Measurements from ENCODE around the gene UPF3A.
"Not testable (repeated sequence)": the region's sequence is repeated elsewhere in the genome, so short reads cannot be mapped to it uniquely, and the experiment has no call there.

UPF3A gene

DNA sequence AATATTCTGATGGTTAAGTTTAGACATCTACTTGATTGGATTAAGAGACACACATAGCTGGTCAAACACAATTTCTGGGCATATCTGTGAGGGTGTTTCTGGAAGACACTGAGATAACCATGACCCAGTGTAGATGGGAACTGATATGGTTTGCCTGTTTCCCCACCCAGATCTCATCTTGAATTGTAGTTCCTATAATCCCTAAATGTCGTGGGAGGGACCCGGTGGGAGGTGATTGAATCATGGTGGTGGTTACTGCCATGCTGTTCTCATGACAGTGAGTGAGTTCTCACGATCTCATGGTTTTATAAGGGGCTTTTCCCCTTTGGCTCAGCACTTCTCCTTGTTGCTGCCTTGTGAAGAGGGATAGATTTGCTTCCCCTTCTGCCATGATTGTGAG, 65.9 kb downstream of the UPF3A start:
- H3K9me3 ChIP-seq; H3K36me3 ChIP-seq (replicated peaks); H3K27me3 ChIP-seq (ENCODE audit: low read depth); H3K4me1 ChIP-seq; H3K4me3 ChIP-seq; DNase-seq (ENCODE audit: low spot score in 2 of 2); in situ Hi-C loops (cut with MboI; ENCODE audit: low sequenced_read_pairs): not testable (repeated sequence)

DNA sequence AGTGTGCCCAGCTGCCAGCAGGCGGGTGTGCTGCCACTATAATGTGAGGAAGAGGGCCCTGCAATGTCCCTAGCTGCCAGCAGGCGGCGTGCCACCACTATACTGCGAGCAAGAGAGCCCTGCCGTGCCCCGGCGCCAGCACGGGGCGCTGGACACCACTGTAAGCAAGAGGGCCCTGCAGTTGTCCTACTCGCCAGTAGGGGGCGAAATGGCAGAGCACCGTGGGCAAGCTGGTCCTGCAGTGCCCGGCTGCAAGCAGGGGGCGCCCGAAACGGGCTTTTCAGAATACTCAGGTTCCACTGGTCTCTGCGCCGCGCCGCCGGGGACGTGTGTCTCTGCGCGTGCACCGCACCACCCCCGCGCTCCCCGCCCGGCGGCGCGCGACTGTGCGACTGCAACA, 71.4 kb downstream of the UPF3A start:
- in situ Hi-C loops (cut with MboI; ENCODE audit: low sequenced_read_pairs); H3K27me3 ChIP-seq (ENCODE audit: low read depth); H3K36me3 ChIP-seq (replicated peaks); H3K9me3 ChIP-seq; H3K4me1 ChIP-seq; H3K4me3 ChIP-seq: not testable (repeated sequence)
- peak in 1 of 2 experiments; percentile 62 for DNase-seq (ENCODE audit: low spot score in 2 of 2)

DNA sequence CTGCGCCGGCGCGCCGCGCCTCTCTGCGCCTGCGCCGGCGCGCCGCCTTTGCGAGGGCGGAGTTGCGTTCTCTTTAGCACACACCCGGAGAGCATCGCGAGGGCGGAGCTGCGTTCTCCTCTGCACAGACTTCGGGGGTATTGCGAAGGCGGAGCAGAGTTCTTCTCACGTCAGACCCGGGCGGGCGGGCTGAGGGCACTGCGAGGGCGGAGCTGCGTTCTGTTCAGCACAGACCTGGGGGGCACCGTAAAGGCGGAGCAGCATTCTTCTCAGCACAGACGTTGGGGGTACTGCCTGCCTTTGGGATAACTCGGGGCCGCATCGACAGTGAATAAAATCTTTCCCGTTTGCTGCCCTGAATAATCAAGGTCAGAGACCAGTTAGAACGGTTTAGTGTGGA, 72.0 kb downstream of the UPF3A start:
- DNase-seq (ENCODE audit: low spot score in 2 of 2); H3K4me3 ChIP-seq; H3K9me3 ChIP-seq; H3K27me3 ChIP-seq (ENCODE audit: low read depth); in situ Hi-C loops (cut with MboI; ENCODE audit: low sequenced_read_pairs); H3K4me1 ChIP-seq; H3K36me3 ChIP-seq (replicated peaks): not testable (repeated sequence)

Data from HAP-1 (cell line).